ENCODE measurements around the gene ACTR5. TPM values are rescaled to one million over a fixed set of nuclear protein-coding genes. Genes with fewer than 3 reads are reported as not detected.
A peak's percentile ranks its signal among the peaks of the same experiment; 100 is the strongest.

Gene ACTR5
- total RNA-seq, 1 experiment from 2014 or later, result 14.1 TPM

- H3T11ph ChIP-seq (ENCODE audit: low read length), result no peak overlapping the region
- peak; percentile 83 for TF ChIP-seq CTCF (conservative IDR thresholded peaks at IDR 0.05)
- H3K27me3 ChIP-seq (ENCODE audit: insufficient read depth, low read length), result no peaks in the 10 kb centered on the region
- no peak overlapping the region for H2AFZ ChIP-seq (ENCODE audit: low read length)
- H3K4ac ChIP-seq (ENCODE audit: low read depth, low read length), result no peak overlapping the region
- Mint-ChIP-seq H3K27me3 (ENCODE audit: low read depth) (no peaks in the 10 kb centered on the region), H3K4me3 (no peak overlapping the region), H3K9me3 (no peaks in the 10 kb centered on the region; a peak in 1 of 5 replicates), H3K36me3 (ENCODE audit: insufficient read depth in 1 of 3, low read depth in 3 of 3) (no peaks in the 10 kb centered on the region), H3K27ac (no peak overlapping the region), H3K4me1 (no peaks in the 10 kb centered on the region)
- no peak overlapping the region for H3K56ac ChIP-seq (ENCODE audit: insufficient read length, low read depth, low read length)
- no peaks in the 10 kb centered on the region for H3K9me3 ChIP-seq (ENCODE audit: control insufficient read depth, low read depth, low read length)
- WGBS (ENCODE audit: extremely low coverage, insufficient read length, low lambda C conversion rate), result 100% methylated on average over 1 of the region's 16 CpGs
- no peak overlapping the region for H4K8ac ChIP-seq (replicated peaks; ENCODE audit: insufficient read length, low read depth, low read length)
- H4K91ac ChIP-seq (ENCODE audit: insufficient read length, low read depth, low read length), result no peak overlapping the region
- H3K4me1 ChIP-seq (ENCODE audit: insufficient read depth, low read length), result no peaks in the 10 kb centered on the region
- peak; percentile 68 for DNase-seq
- no peak overlapping the region for H3K9ac ChIP-seq (ENCODE audit: extremely low read depth, insufficient read length, low read length)
- H3K18ac ChIP-seq (ENCODE audit: insufficient read length, low read depth, low read length), result no peak overlapping the region
- no peaks in the 10 kb centered on the region for H3K79me1 ChIP-seq (ENCODE audit: insufficient read depth, low read depth, low read length, poor library complexity, severe bottlenecking)
- H3K23me2 ChIP-seq (ENCODE audit: insufficient read length, low read depth, low read length, poor library complexity, severe bottlenecking), result no peaks in the 10 kb centered on the region
- no peak overlapping the region for H2BK20ac ChIP-seq (ENCODE audit: low read depth, low read length, poor library complexity, severe bottlenecking)
- no peak overlapping the region for H2BK15ac ChIP-seq (ENCODE audit: low read depth, low read length)
- no peak overlapping the region for H3K27ac ChIP-seq (ENCODE audit: insufficient read length, low read depth, low read length)
- no peak overlapping the region for H3K14ac ChIP-seq (ENCODE audit: insufficient read depth, low read length)
- H2BK5ac ChIP-seq (ENCODE audit: insufficient read length, low read length), result no peak overlapping the region
- no peak overlapping the region for H4K5ac ChIP-seq (ENCODE audit: insufficient read length, low read depth, low read length)
- no peak overlapping the region for H2AK5ac ChIP-seq (ENCODE audit: insufficient read length, low read length)
- no peak overlapping the region for H2BK120ac ChIP-seq (ENCODE audit: low read depth, low read length, poor library complexity, severe bottlenecking)
- H3K79me2 ChIP-seq (ENCODE audit: insufficient read depth, low read length), result no peaks in the 10 kb centered on the region
- H3K4me2 ChIP-seq (ENCODE audit: insufficient read depth, insufficient read length, low read length), result no peak overlapping the region
- H4K20me1 ChIP-seq (ENCODE audit: control insufficient read depth, insufficient read depth, insufficient read length), result no peaks in the 10 kb centered on the region
- no peak overlapping the region for H3K23ac ChIP-seq (ENCODE audit: insufficient read length, low read depth, low read length)
- no peak overlapping the region for H2BK12ac ChIP-seq (ENCODE audit: insufficient read length, low read depth, low read length)
Measured at GRCh38 chr20:38790200-38791053, 42.2 kb downstream of the ACTR5 start.

All from H9 (cell line).